A549 (cell line): ENCODE data around the gene DYNC2H1. TPM values are rescaled to one million over a fixed set of nuclear protein-coding genes. Genes with fewer than 3 reads are reported as not detected.

ENCODE experiments used
- ATAC-seq, 2 experiments: fragments of 200-7000 bp in 1 of 2; fragments of >200 bp in 1 of 2; cut with Nextera tagmentation in 1 of 2; cut with Tn5 transposase in 1 of 2; 3 replicates each; pipeline versions ENCODE4 v1.8.0 to v1.9.1; 2018 to 2020; ENCODE audit warnings: mild to moderate bottlenecking in 1 of 2, moderate library complexity in 1 of 2
- CTCF ChIA-PET: fragments of 300-600 bp; sonication (Branson Sonifier 250); formaldehyde crosslinking; extraction: SDS; loops from one replicate; lab custom pipeline; 2021; ENCODE audit warnings: antibody characterized with exemption, inconsistent platforms; lab: Yijun Ruan, JAX
- POLR2A ChIA-PET: fragments of 350-600 bp; formaldehyde crosslinking; extraction: SDS; loops from one replicate; lab custom pipeline; 2021; ENCODE audit warnings: antibody characterized with exemption, inconsistent platforms; lab: Yijun Ruan, JAX
- DNase-seq, 2 experiments: peaks; one replicate each; pipeline versions ENCODE4 v3.0.0 to v3.0.0-alpha.2; 2011 to 2016; ENCODE audit warnings: low read depth in 1 of 2, low spot score in 1 of 2
- FAIRE-seq: peaks from 2 replicates; lab custom pipeline; 2011; peaks lifted over from hg19 to GRCh38; lab: Jason Lieb, UNC
- H3K27ac ChIP-seq, 2 experiments: fragments of >200 bp; sonication (Bioruptor Twin); formaldehyde crosslinking; 3 replicates each; pipeline ENCODE4 v1.5.1; 2016 to 2017
- H3K4me1 ChIP-seq: fragments of >200 bp; sonication (Bioruptor Twin); formaldehyde crosslinking; 3 replicates; pipeline ENCODE4 v1.6.1; 2016
- H3K4me2 ChIP-seq: fragments of >200 bp; sonication (Bioruptor Twin); formaldehyde crosslinking; 3 replicates; pipeline ENCODE4 v1.6.1; 2016
- H3K4me3 ChIP-seq: fragments of >200 bp; sonication (Bioruptor Twin); formaldehyde crosslinking; 3 replicates; pipeline ENCODE4 v1.5.1; 2016
- H3K9me3 ChIP-seq: fragments of >200 bp; sonication (Bioruptor Twin); formaldehyde crosslinking; 3 replicates; pipeline ENCODE4 v1.6.1; 2016
- BCL3 ChIP-seq: fragments of >200 bp; sonication (Bioruptor Twin); formaldehyde crosslinking; IDR thresholded peaks from 3 replicates; pipeline ENCODE4 v1.6.1; 2016
- CBX8 ChIP-seq: fragments of 200-600 bp; sonication (generic); IDR thresholded peaks from 2 replicates; pipeline ENCODE4 v1.6.1; 2016
- CEBPB ChIP-seq, 2 experiments: fragments of >200 bp in 1 of 2; sonication (Bioruptor Twin) in 1 of 2; formaldehyde crosslinking in 1 of 2; IDR thresholded peaks; 2 replicates each; pipeline ENCODE4 v1.6.1; 2012 to 2016
- CHD4 ChIP-seq: fragments of 200-600 bp; sonication (generic); IDR thresholded peaks from 2 replicates; pipeline ENCODE4 v1.6.1; 2016; ENCODE audit warnings: antibody characterized with exemption, mild to moderate bottlenecking, borderline replicate concordance
- EHF ChIP-seq: fragments of 250-450 bp; sonication (Bioruptor Pico); IDR thresholded peaks from 2 replicates; pipeline ENCODE4 v1.5.0; 2020; ENCODE audit warnings: mild to moderate bottlenecking
- EHMT2 ChIP-seq: fragments of 200-600 bp; sonication (generic); IDR thresholded peaks from 2 replicates; pipeline ENCODE4 v1.6.1; 2016; ENCODE audit warnings: antibody characterized with exemption, low read depth, mild to moderate bottlenecking, moderate library complexity
- EP300 ChIP-seq, 2 experiments: fragments of >200 bp; sonication (Bioruptor Twin); formaldehyde crosslinking; IDR thresholded peaks; 2 replicates in 1 of 2; 3 replicates in 1 of 2; pipeline ENCODE4 v1.6.1; 2016 to 2017
- ESRRA ChIP-seq: fragments of 150-350 bp; IDR thresholded peaks from 2 replicates; pipeline ENCODE4 v1.6.1; 2014; ENCODE audit warnings: mild to moderate bottlenecking, low read length, borderline replicate concordance
- FOSB ChIP-seq: fragments of 250-450 bp; sonication (Bioruptor Pico); IDR thresholded peaks from 2 replicates; pipeline ENCODE4 v1.5.0; 2020; ENCODE audit warnings: mild to moderate bottlenecking, moderate library complexity
- FOXS1 ChIP-seq: fragments of 250-450 bp; sonication (Bioruptor Pico); IDR thresholded peaks from 2 replicates; pipeline ENCODE4 v1.5.0; 2020; ENCODE audit warnings: mild to moderate bottlenecking, moderate library complexity
- GATA3 ChIP-seq: IDR thresholded peaks from 2 replicates; pipeline ENCODE4 v1.6.1; 2012; ENCODE audit warnings: borderline replicate concordance
- HDAC2 ChIP-seq: fragments of 200-600 bp; sonication (generic); IDR thresholded peaks from 2 replicates; pipeline ENCODE4 v1.6.1; 2016
- HMGXB4 ChIP-seq: fragments of 250-450 bp; sonication (Bioruptor Pico); IDR thresholded peaks from 2 replicates; pipeline ENCODE4 v1.5.0; 2021; ENCODE audit warnings: mild to moderate bottlenecking, moderate library complexity, borderline replicate concordance
- NFE2L2 ChIP-seq: fragments of 150-350 bp; conservative IDR thresholded peaks from 2 replicates; pipeline ENCODE4 v1.6.1; 2014; ENCODE audit warnings: low read length
- NPAS2 ChIP-seq: fragments of 250-450 bp; sonication (Bioruptor Pico); IDR thresholded peaks from 2 replicates; pipeline ENCODE4 v1.8.0; 2022; ENCODE audit warnings: mild to moderate bottlenecking, moderate library complexity, borderline replicate concordance
- POLR2AphosphoS2 ChIP-seq: conservative IDR thresholded peaks from 2 replicates; pipeline ENCODE4 v1.6.1; 2012; ENCODE audit warnings: low read length, improper control_type of control experiment, inconsistent platforms
- REST ChIP-seq: fragments of 200-600 bp; sonication (generic); IDR thresholded peaks from 2 replicates; pipeline ENCODE4 v1.6.1; 2016; ENCODE audit warnings: antibody characterized with exemption, mild to moderate bottlenecking, moderate library complexity
- USF2 ChIP-seq: fragments of 450-650 bp; IDR thresholded peaks from 2 replicates; pipeline ENCODE4 v1.6.1; 2014; ENCODE audit warnings: antibody characterized with exemption
- ZFP36 ChIP-seq: fragments of 450-650 bp; IDR thresholded peaks from 2 replicates; pipeline ENCODE4 v1.6.1; 2014; ENCODE audit warnings: borderline replicate concordance; ENCODE audit not compliant: partially characterized antibody
- WGBS: methylation state at CpG from one replicate; pipeline ENCODE4 v1.1.6; 2017; ENCODE audit errors: missing lambda C conversion rate; 5-methylcytosine and 5-hydroxymethylcytosine counted together
- polyA plus RNA-seq, 4 experiments: library from polyadenylated mRNA; depleted of rRNA in 3 of 4; stranded (reverse); fragments of >200 nt; fragmentation: RNase III in 1 of 4; extraction: RNeasy Plus Mini Kit Qiagen cat#74134 plus additional on column Dnase treatment in 1 of 4; gene quantifications; 2 replicates in 3 of 4; 3 replicates in 1 of 4; pipeline ENCODE4 v1.2.3, GENCODE V29; 2011 to 2017

Gene DYNC2H1
- polyA plus RNA-seq, 2 of the 4 experiments (the other 2 are of a cell fraction) = 4.9 to 14.8 TPM

- H3K4me2 ChIP-seq = no peak overlapping the region
- ATAC-seq = no peak
- no peak for TF ChIP-seq ZFP36
- TF ChIP-seq, all 56 proteins: peak for 0
- Histone ChIP-seq H3K4me3 (no peak overlapping the region), H3K27ac (no peak overlapping the region), H3K4me1 (no peaks in the 10 kb centered on the region), H3K9me3 (no peaks in the 10 kb centered on the region)
- ChIA-PET CTCF (no interaction called here), POLR2A (no interaction called here)
- FAIRE-seq = no peak
- 67% methylated on average over 5 of the region's 5 CpGs for WGBS
- DNase-seq = no peak
Measured at GRCh38 chr11:103441021-103441420, 331.8 kb downstream of the DYNC2H1 start.

GRCh38 chr11:103448966-103449365 lies 339.7 kb downstream of the DYNC2H1 start:
- Histone ChIP-seq H3K4me1 (no peaks in the 10 kb centered on the region), H3K4me2 (no peak overlapping the region), H3K27ac (no peak overlapping the region), H3K9me3 (no peaks in the 10 kb centered on the region), H3K4me3 (no peak overlapping the region)
- POLR2A ChIA-PET = no interaction called here
- DNase-seq (no peak), FAIRE-seq (no peak), ATAC-seq (no peak)
- CTCF ChIA-PET = no interaction called here
- 48% methylated on average over 3 of the region's 3 CpGs for WGBS
- TF ChIP-seq GATA3 = no peak
- TF ChIP-seq ESRRA = no peak
- TF ChIP-seq, all 56 proteins: peak for 0

- ChIA-PET CTCF (no interaction called here), POLR2A (no interaction called here)
- DNase-seq = no peak
- H3K27ac ChIP-seq = no peak overlapping the region
- FAIRE-seq = no peak
- no peak overlapping the region for H3K4me2 ChIP-seq
- no peaks in the 10 kb centered on the region for H3K9me3 ChIP-seq
- TF ChIP-seq CBX8 = no peak
- TF ChIP-seq FOSB (CRISPR knock-in tag) = no peak
- TF ChIP-seq GATA3 = no peak
- no peak for TF ChIP-seq CHD4
- TF ChIP-seq NPAS2 (CRISPR knock-in tag) = no peak
- TF ChIP-seq POLR2AphosphoS2 = no peak
- TF ChIP-seq CEBPB (IDR thresholded peaks at IDR 0.05) = no peak
- TF ChIP-seq FOXS1 (CRISPR knock-in tag) = no peak
- no peak for TF ChIP-seq EP300 (IDR thresholded peaks at IDR 0.05)
- TF ChIP-seq EHF (CRISPR knock-in tag) = no peak
- no peak overlapping the region for H3K4me3 ChIP-seq
- no peak for ATAC-seq
- no peaks in the 10 kb centered on the region for H3K4me1 ChIP-seq
- WGBS = 32% methylated on average over 4 of the region's 4 CpGs
Measured at GRCh38 chr11:103450241-103450640, 341.0 kb downstream of the DYNC2H1 start.

- H3K27ac ChIP-seq = no peak overlapping the region
- TF ChIP-seq BCL3 (no peak), HMGXB4 (no peak), EHMT2 (no peak), USF2 (no peak), ZFP36 (no peak), REST (no peak), NFE2L2 (no peak), HDAC2 (no peak)
- WGBS = 85% methylated on average over 3 of the region's 3 CpGs
- no peaks in the 10 kb centered on the region for H3K4me1 ChIP-seq
- ChIA-PET POLR2A (no interaction called here), CTCF (no interaction called here)
- no peak overlapping the region for H3K4me3 ChIP-seq
- no peak overlapping the region for H3K4me2 ChIP-seq
- no peaks in the 10 kb centered on the region for H3K9me3 ChIP-seq
- FAIRE-seq (no peak), ATAC-seq (no peak), DNase-seq (no peak)
Measured at GRCh38 chr11:103453126-103453525, 343.9 kb downstream of the DYNC2H1 start.
